Karpas-422 (cell line): ENCODE data around the gene SYT4. TPM values are rescaled to one million over a fixed set of nuclear protein-coding genes. Genes with fewer than 3 reads are reported as not detected.
"Not testable (repeated sequence)": the region's sequence is repeated elsewhere in the genome, so short reads cannot be mapped to it uniquely, and the experiment has no call there.

ENCODE experiments used
- DNase-seq: peaks from one replicate; pipeline ENCODE4 v3.0.0-alpha.2; 2015
- H2AFZ ChIP-seq: fragments of 200-600 bp; sonication (generic); 2 replicates; pipeline ENCODE4 v1.6.1; 2014; ENCODE audit warnings: antibody characterized with exemption, low read length, mixed read lengths
- H3K27ac ChIP-seq: fragments of 200-600 bp; sonication (generic); 2 replicates; pipeline ENCODE4 v1.5.1; 2014; ENCODE audit warnings: mild to moderate bottlenecking, low read length, moderate library complexity
- H3K27me3 ChIP-seq: fragments of 200-600 bp; sonication (generic); 2 replicates; pipeline ENCODE4 v1.6.1; 2014; ENCODE audit warnings: low read length, mixed read lengths
- H3K36me3 ChIP-seq: fragments of 200-600 bp; sonication (generic); 2 replicates; pipeline ENCODE4 v1.6.1; 2014; ENCODE audit warnings: low read length, mixed read lengths; ENCODE audit not compliant: insufficient read depth
- H3K4me1 ChIP-seq: fragments of 200-600 bp; sonication (generic); 2 replicates; pipeline ENCODE4 v1.6.1; 2014; ENCODE audit warnings: mild to moderate bottlenecking, low read length, mixed read lengths
- H3K4me2 ChIP-seq: fragments of 200-600 bp; sonication (generic); 2 replicates; pipeline ENCODE4 v1.6.1; 2014; ENCODE audit warnings: low read length, low read depth, mild to moderate bottlenecking; ENCODE audit not compliant: poor library complexity, severe bottlenecking
- H3K4me3 ChIP-seq: fragments of 200-600 bp; sonication (generic); 2 replicates; pipeline ENCODE4 v1.5.1; 2014; ENCODE audit warnings: mild to moderate bottlenecking, antibody characterized with exemption, low read length, mixed read lengths
- H3K79me2 ChIP-seq: fragments of 200-600 bp; sonication (generic); 2 replicates; pipeline ENCODE4 v1.6.1; 2014; ENCODE audit warnings: mild to moderate bottlenecking, low read length, mixed read lengths
- H3K9ac ChIP-seq: fragments of 200-600 bp; sonication (generic); 2 replicates; pipeline ENCODE4 v1.6.0; 2014; ENCODE audit warnings: low read length
- H3K9me2 ChIP-seq: fragments of 200-600 bp; sonication (generic), shearing (Covaris generic); replicated peaks from 2 replicates; pipeline ENCODE4 v1.6.0; 2014; ENCODE audit warnings: mild to moderate bottlenecking, low read length, moderate library complexity; ENCODE audit not compliant: insufficient read depth
- H3K9me3 ChIP-seq: fragments of 300-700, 200-600 bp; sonication (generic); 2 replicates; pipeline ENCODE4 v1.6.1; 2014; ENCODE audit warnings: low read length, mixed read lengths
- H4K20me1 ChIP-seq: fragments of 200-600 bp; sonication (generic); 2 replicates; pipeline ENCODE4 v1.6.1; 2014; ENCODE audit warnings: mild to moderate bottlenecking, antibody characterized with exemption, low read length, low read depth; ENCODE audit not compliant: insufficient read depth
- total RNA-seq: library from RNA; depleted of rRNA; stranded (reverse); fragments of >200 nt; shearing (Covaris generic); gene quantifications from 2 replicates; pipeline ENCODE4 v1.2.3, GENCODE V29; 2014; ENCODE audit warnings: low replicate concordance; rRNA removed

Gene SYT4
- total RNA-seq, result not detected in 2 replicates

GRCh38 chr18:43277164-43277600, at the start of gene SYT4:
Gene SYT4 (minus strand): TSS chr18:43277490. CDS start chr18:43277281, 209 bp downstream.
- Histone ChIP-seq H2AFZ (no peak within 1 kb of the TSS), H3K4me2 (no peak within 1 kb of the TSS), H3K27me3 (no peaks in the 10 kb centered on the region), H3K79me2 (no peaks in the 10 kb centered on the region), H3K27ac (no peak within 1 kb of the TSS), H3K9me3 (no peaks in the 10 kb centered on the region), H3K9ac (no peak within 1 kb of the TSS), H4K20me1 (no peaks in the 10 kb centered on the region), H3K4me3 (no peak within 1 kb of the TSS), H3K9me2 (no peaks in the 10 kb centered on the region), H3K36me3 (no peaks in the 10 kb centered on the region), H3K4me1 (no peaks in the 10 kb centered on the region)
- no peak for DNase-seq

- Histone ChIP-seq H3K4me2 (no peak overlapping the region), H3K4me3 (no peak overlapping the region), H4K20me1 (no peaks in the 10 kb centered on the region), H3K27ac (no peak overlapping the region), H3K79me2 (no peaks in the 10 kb centered on the region), H2AFZ (no peak overlapping the region), H3K27me3 (no peaks in the 10 kb centered on the region), H3K9me3 (no peaks in the 10 kb centered on the region; the same call in 1 of the 2 replicates), H3K9me2 (no peaks in the 10 kb centered on the region), H3K9ac (no peak overlapping the region), H3K4me1 (no peaks in the 10 kb centered on the region), H3K36me3 (no peaks in the 10 kb centered on the region)
- no peak for DNase-seq
Measured at GRCh38 chr18:43322132-43322531, 44.8 kb upstream of the SYT4 start.

- H3K9me2 ChIP-seq, result no peaks in the 10 kb centered on the region
- no peaks in the 10 kb centered on the region for H3K4me1 ChIP-seq
- H3K9me3 ChIP-seq, result peaks cover 3% of the 10 kb centered on the region; the same call in 1 of the 2 replicates
Measured at GRCh38 chr18:43314941-43315340, 37.7 kb upstream of the SYT4 start.

GRCh38 chr18:43312891-43313290, 35.6 kb upstream of the SYT4 start:
- no peaks in the 10 kb centered on the region for H3K79me2 ChIP-seq
- peaks cover 5% of the 10 kb centered on the region; the same call in 1 of the 2 replicates for H3K9me3 ChIP-seq
- H3K36me3 ChIP-seq, result no peaks in the 10 kb centered on the region
- H3K4me1 ChIP-seq, result no peaks in the 10 kb centered on the region
- no peak overlapping the region for H3K9ac ChIP-seq
- H3K4me3 ChIP-seq, result no peak overlapping the region
- no peaks in the 10 kb centered on the region for H3K9me2 ChIP-seq
- H3K4me2 ChIP-seq, result no peak overlapping the region
- no peak for DNase-seq
- no peak overlapping the region for H2AFZ ChIP-seq
- H3K27ac ChIP-seq, result no peak overlapping the region
- H3K27me3 ChIP-seq, result no peaks in the 10 kb centered on the region
- H4K20me1 ChIP-seq, result no peaks in the 10 kb centered on the region

More at GRCh38 chr18:43314941-43315340, 37.7 kb upstream of the SYT4 start:
- Histone ChIP-seq H2AFZ (no peak overlapping the region), H3K79me2 (no peaks in the 10 kb centered on the region), H3K27me3 (no peaks in the 10 kb centered on the region), H4K20me1 (no peaks in the 10 kb centered on the region), H3K4me3 (no peak overlapping the region), H3K36me3 (no peaks in the 10 kb centered on the region), H3K9ac (no peak overlapping the region), H3K27ac (no peak overlapping the region), H3K4me2 (no peak overlapping the region)
- DNase-seq, result no peak

- Histone ChIP-seq H3K9me3 (peaks cover 10% of the 10 kb centered on the region), H3K4me1 (no peaks in the 10 kb centered on the region), H3K9ac (no peak overlapping the region), H3K36me3 (no peaks in the 10 kb centered on the region), H3K4me3 (no peak overlapping the region), H3K4me2 (no peak overlapping the region), H2AFZ (no peak overlapping the region), H4K20me1 (no peaks in the 10 kb centered on the region), H3K27me3 (no peaks in the 10 kb centered on the region), H3K79me2 (no peaks in the 10 kb centered on the region), H3K9me2 (no peaks in the 10 kb centered on the region), H3K27ac (no peak overlapping the region)
- no peak for DNase-seq
Measured at GRCh38 chr18:43310239-43310638, 32.9 kb upstream of the SYT4 start.

GRCh38 chr18:43303376-43303775, 26.1 kb upstream of the SYT4 start:
- no peak overlapping the region for H3K4me3 ChIP-seq
- DNase-seq, result no peak
- no peaks in the 10 kb centered on the region for H3K9me2 ChIP-seq
- no peaks in the 10 kb centered on the region for H3K27me3 ChIP-seq
- H3K9ac ChIP-seq, result no peak overlapping the region
- H3K27ac ChIP-seq, result no peak overlapping the region
- H2AFZ ChIP-seq, result no peak overlapping the region
- H3K79me2 ChIP-seq, result no peaks in the 10 kb centered on the region
- no peaks in the 10 kb centered on the region for H3K4me1 ChIP-seq
- H3K9me3 ChIP-seq, result peaks cover 16% of the 10 kb centered on the region
- no peaks in the 10 kb centered on the region for H3K36me3 ChIP-seq
- H3K4me2 ChIP-seq, result no peak overlapping the region
- no peaks in the 10 kb centered on the region for H4K20me1 ChIP-seq

- not testable (repeated sequence) for H3K79me2 ChIP-seq, DNase-seq, H4K20me1 ChIP-seq, H3K9me3 ChIP-seq, H3K27ac ChIP-seq, H3K9me2 ChIP-seq, H3K4me3 ChIP-seq, H3K27me3 ChIP-seq, H3K9ac ChIP-seq, H3K36me3 ChIP-seq, H2AFZ ChIP-seq, H3K4me1 ChIP-seq, H3K4me2 ChIP-seq
Measured at GRCh38 chr18:43286187-43286586, 8.9 kb upstream of the SYT4 start.

GRCh38 chr18:43283299-43283698, 6.0 kb upstream of the SYT4 start:
- no peak overlapping the region for H3K27ac ChIP-seq
- H2AFZ ChIP-seq, result no peak overlapping the region
- no peaks in the 10 kb centered on the region for H3K9me2 ChIP-seq
- no peak overlapping the region for H3K4me2 ChIP-seq
- no peak overlapping the region for H3K4me3 ChIP-seq
- no peaks in the 10 kb centered on the region for H3K4me1 ChIP-seq
- no peaks in the 10 kb centered on the region for H3K36me3 ChIP-seq
- no peak for DNase-seq
- H4K20me1 ChIP-seq, result no peaks in the 10 kb centered on the region
- H3K27me3 ChIP-seq, result no peaks in the 10 kb centered on the region
- no peaks in the 10 kb centered on the region for H3K79me2 ChIP-seq
- H3K9me3 ChIP-seq, result no peaks in the 10 kb centered on the region
- H3K9ac ChIP-seq, result no peak overlapping the region
